BLaER1 (cell line): ENCODE data around the gene ATG2A.

Experiments used
- H3K27ac ChIP-seq: shearing (Covaris generic); formaldehyde crosslinking; 2 replicates; pipeline ENCODE4 v1.8.1; 2022
- H3K27me3 ChIP-seq: shearing (Covaris generic); formaldehyde crosslinking; 2 replicates; pipeline ENCODE4 v1.8.1; 2022
- H3K36me3 ChIP-seq: shearing (Covaris generic); formaldehyde crosslinking; 2 replicates; pipeline ENCODE4 v1.8.1; 2022
- H3K4me1 ChIP-seq: shearing (Covaris generic); formaldehyde crosslinking; 2 replicates; pipeline ENCODE4 v1.8.1; 2022
- H3K4me2 ChIP-seq: shearing (Covaris generic); formaldehyde crosslinking; 2 replicates; pipeline ENCODE4 v1.8.1; 2022
- H3K4me3 ChIP-seq: shearing (Covaris generic); formaldehyde crosslinking; 2 replicates; pipeline ENCODE4 v1.8.1; 2022
- H3K9ac ChIP-seq: shearing (Covaris generic); formaldehyde crosslinking; 2 replicates; pipeline ENCODE4 v1.8.1; 2022
- H3K9me3 ChIP-seq: shearing (Covaris generic); formaldehyde crosslinking; 2 replicates; pipeline ENCODE4 v1.8.1; 2022
- H4K20me1 ChIP-seq: shearing (Covaris generic); formaldehyde crosslinking; 2 replicates; pipeline ENCODE4 v1.8.1; 2022
- Cebpa-rat ChIP-seq: shearing (Covaris generic); IDR thresholded peaks from 2 replicates; pipeline ENCODE4 v1.8.1; 2022

The ATG2A gene

DNA sequence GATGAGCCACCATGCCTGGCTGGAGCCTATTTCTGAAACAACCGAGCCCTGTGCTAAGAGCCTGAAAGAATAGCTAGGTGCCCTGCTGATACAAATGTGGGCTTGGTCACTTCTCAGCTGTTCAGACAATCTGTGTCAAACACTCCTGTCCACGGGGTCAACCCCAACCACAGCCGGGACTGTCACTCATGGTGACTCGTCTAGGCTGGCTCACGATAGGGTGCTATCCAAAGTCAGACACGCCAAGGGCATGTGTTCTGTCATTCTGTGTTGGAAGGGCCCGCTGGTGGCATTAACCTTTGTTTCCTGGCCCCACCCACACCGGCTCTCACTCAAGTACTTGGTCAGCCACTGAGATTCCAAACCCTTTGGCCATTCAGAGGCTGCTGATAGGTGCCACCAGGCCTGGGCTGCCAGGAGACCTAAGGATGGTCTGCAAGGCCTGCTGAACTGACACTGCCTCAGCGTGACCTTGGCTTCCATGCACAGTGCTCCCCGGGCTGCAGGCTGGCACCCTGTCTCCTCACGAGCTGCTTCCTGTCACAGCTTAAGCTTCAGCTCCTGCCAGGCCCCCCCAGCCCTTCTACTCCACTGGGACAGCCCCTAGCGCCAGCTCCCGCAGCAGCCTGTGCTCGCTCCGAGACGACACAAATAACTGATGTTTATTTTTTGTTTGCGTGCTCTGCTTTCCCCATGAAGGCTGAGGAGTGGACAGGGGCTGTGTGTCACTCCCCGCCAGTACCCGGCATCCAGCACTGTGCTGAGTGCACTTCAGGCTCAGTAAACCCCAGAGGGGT lies 58.3 kb downstream of the ATG2A start:
- Histone ChIP-seq H3K27ac (peak overlapping the region; percentile 92), H3K27me3 (no peaks in the 10 kb centered on the region), H3K4me1 (peaks cover 100% of the 10 kb centered on the region), H4K20me1 (peaks cover 28% of the 10 kb centered on the region; the same call in 1 of the 2 replicates), H3K36me3 (peaks cover 34% of the 10 kb centered on the region), H3K9ac (peak overlapping the region; percentile 71), H3K9me3 (no peaks in the 10 kb centered on the region), H3K4me2 (peak overlapping the region; percentile 97), H3K4me3 (peak overlapping the region; percentile 56)
- no peak for TF ChIP-seq Cebpa-rat

GRCh38 chr11:64857485-64857884 lies 59.5 kb downstream of the ATG2A start:
- Histone ChIP-seq H4K20me1 (peaks cover 40% of the 10 kb centered on the region), H3K4me1 (peaks cover 100% of the 10 kb centered on the region), H3K36me3 (peaks cover 45% of the 10 kb centered on the region), H3K9ac (peak overlapping the region; percentile 48), H3K27me3 (no peaks in the 10 kb centered on the region), H3K4me3 (no peak overlapping the region), H3K9me3 (no peaks in the 10 kb centered on the region), H3K4me2 (peak overlapping the region; percentile 97), H3K27ac (peak overlapping the region; percentile 92)
- no peak for TF ChIP-seq Cebpa-rat

GRCh38 chr11:64856382-64857227 lies 60.4 kb downstream of the ATG2A start:
- Histone ChIP-seq H3K4me3 (no peak overlapping the region), H3K4me2 (peak overlapping the region; percentile 97), H3K4me1 (peaks cover 100% of the 10 kb centered on the region), H3K9me3 (no peaks in the 10 kb centered on the region), H4K20me1 (peaks cover 49% of the 10 kb centered on the region), H3K27me3 (no peaks in the 10 kb centered on the region), H3K9ac (peak overlapping the region; percentile 47), H3K36me3 (peaks cover 45% of the 10 kb centered on the region), H3K27ac (peak overlapping the region; percentile 92)
- TF ChIP-seq Cebpa-rat: peak; percentile 47; the same call in 1 of the 2 replicates

GRCh38 chr11:64855596-64856304 lies 61.3 kb downstream of the ATG2A start:
- H3K4me3 ChIP-seq: no peak overlapping the region
- H3K27ac ChIP-seq: peak overlapping the region; percentile 92
- H3K4me2 ChIP-seq: peak overlapping the region; percentile 97
- TF ChIP-seq Cebpa-rat: no peak
- no peaks in the 10 kb centered on the region for H3K9me3 ChIP-seq
- peaks cover 45% of the 10 kb centered on the region for H3K36me3 ChIP-seq
- no peaks in the 10 kb centered on the region for H3K27me3 ChIP-seq
- H3K9ac ChIP-seq: peak overlapping the region; percentile 47; the same call in 1 of the 2 replicates
- H4K20me1 ChIP-seq: peaks cover 57% of the 10 kb centered on the region
- H3K4me1 ChIP-seq: peaks cover 100% of the 10 kb centered on the region

DNA sequence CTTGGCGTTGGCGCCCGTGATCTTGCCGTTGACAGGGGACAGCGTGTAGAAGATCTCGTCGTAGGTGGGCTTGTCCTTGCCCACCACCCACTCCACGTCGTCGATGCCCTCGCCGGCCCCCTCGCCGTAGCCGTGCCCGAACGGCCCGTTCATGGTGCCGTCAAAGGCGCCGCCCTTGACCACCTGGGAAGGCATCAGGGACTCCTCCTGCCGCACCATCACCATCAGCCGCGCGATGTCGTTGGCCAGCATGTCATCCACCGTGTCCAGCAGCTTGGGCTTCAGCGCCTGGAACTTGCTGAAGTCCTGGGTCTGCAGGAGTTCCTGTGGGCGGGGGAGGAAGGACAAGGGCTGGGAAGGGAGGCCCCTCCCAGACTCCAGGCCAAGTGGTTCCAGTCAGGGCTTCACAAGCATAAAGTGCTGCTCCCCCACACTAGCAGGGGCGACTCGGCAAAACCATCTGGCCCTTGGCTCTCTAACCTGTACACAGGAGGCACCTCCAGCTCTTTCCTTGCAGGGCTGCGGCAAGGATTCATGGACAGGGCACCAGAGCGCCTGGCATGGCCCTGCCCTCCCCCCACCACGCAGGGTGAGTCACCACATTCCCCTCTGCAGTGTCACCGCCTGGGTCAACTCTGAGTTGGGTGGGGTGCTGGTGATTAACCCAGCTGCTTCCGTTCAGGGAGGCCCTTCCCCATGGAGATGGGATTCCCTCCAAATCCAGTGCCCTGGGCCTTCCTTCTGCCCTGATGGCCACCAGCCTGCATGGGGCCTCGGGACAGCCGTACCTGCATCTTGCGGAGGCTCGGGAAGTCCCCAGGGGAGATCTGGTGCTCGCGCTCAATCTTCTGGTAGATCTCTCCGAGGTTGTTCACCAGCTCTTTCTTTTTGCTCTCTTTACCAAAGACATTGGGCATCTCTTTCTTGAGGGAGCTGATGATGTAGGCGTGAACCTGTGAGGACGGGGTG lies 62.2 kb downstream of the ATG2A start:
- Histone ChIP-seq H3K4me1 (peaks cover 100% of the 10 kb centered on the region), H3K36me3 (peaks cover 45% of the 10 kb centered on the region), H3K27me3 (no peaks in the 10 kb centered on the region), H3K4me2 (peak overlapping the region; percentile 97), H3K4me3 (peak overlapping the region; percentile 36; the same call in 1 of the 2 replicates), H4K20me1 (peaks cover 57% of the 10 kb centered on the region), H3K9ac (0 out of 2 replicates have a peak overlapping the region, but pooled peaks have one; percentile 3), H3K9me3 (no peaks in the 10 kb centered on the region), H3K27ac (no peak overlapping the region)
- TF ChIP-seq Cebpa-rat: no peak

DNA sequence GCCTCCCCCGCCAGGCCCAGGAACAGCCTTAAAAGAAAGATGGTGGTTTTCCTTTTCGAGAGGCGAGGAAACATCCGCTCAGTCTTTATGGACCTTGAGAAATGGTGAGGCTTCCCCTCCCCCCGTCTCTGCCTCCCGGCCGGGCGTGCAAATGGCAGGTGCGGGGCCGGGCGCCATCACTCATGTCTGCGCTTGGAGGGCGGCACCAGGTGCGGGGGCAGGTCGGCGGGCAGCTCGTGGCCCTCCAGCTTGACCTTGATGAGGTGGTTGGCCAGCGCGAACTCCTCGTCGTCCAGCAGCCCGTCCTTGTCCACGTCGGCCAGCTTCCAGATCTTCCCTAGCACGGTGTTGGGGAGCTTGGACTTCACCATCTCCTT lies 62.9 kb downstream of the ATG2A start:
- no peaks in the 10 kb centered on the region for H3K9me3 ChIP-seq
- peak overlapping the region; percentile 58 for H3K27ac ChIP-seq
- H3K4me2 ChIP-seq: peak overlapping the region; percentile 97
- peaks cover 100% of the 10 kb centered on the region for H3K4me1 ChIP-seq
- H3K27me3 ChIP-seq: no peaks in the 10 kb centered on the region
- H3K9ac ChIP-seq: peak overlapping the region; percentile 25; the same call in 1 of the 2 replicates
- H4K20me1 ChIP-seq: peaks cover 57% of the 10 kb centered on the region
- no peak for TF ChIP-seq Cebpa-rat
- H3K36me3 ChIP-seq: peaks cover 45% of the 10 kb centered on the region
- H3K4me3 ChIP-seq: peak overlapping the region; percentile 36; the same call in 1 of the 2 replicates

- peak overlapping the region; percentile 25; the same call in 1 of the 2 replicates for H3K9ac ChIP-seq
- peaks cover 57% of the 10 kb centered on the region for H4K20me1 ChIP-seq
- peak overlapping the region; percentile 58 for H3K27ac ChIP-seq
- no peaks in the 10 kb centered on the region for H3K27me3 ChIP-seq
- H3K4me1 ChIP-seq: peaks cover 100% of the 10 kb centered on the region
- H3K4me2 ChIP-seq: peak overlapping the region; percentile 97
- peak overlapping the region; percentile 36 for H3K4me3 ChIP-seq
- TF ChIP-seq Cebpa-rat: no peak
- no peaks in the 10 kb centered on the region for H3K9me3 ChIP-seq
- H3K36me3 ChIP-seq: peaks cover 45% of the 10 kb centered on the region
Observed at GRCh38 chr11:64853709-64854108, 63.3 kb downstream of the ATG2A start.

- Histone ChIP-seq H3K27ac (peak overlapping the region; percentile 75), H3K9ac (peak overlapping the region; percentile 53; the same call in 1 of the 2 replicates), H3K4me2 (peak overlapping the region; percentile 97), H3K27me3 (no peaks in the 10 kb centered on the region), H3K36me3 (peaks cover 41% of the 10 kb centered on the region), H3K4me1 (peaks cover 100% of the 10 kb centered on the region), H3K4me3 (no peak overlapping the region; the same call in 1 of the 2 replicates), H3K9me3 (no peaks in the 10 kb centered on the region), H4K20me1 (peaks cover 57% of the 10 kb centered on the region)
- TF ChIP-seq Cebpa-rat: no peak
Observed at GRCh38 chr11:64852804-64853509, 64.1 kb downstream of the ATG2A start.
